Stromal cell of bone marrow (primary cell): Measurements from ENCODE around the gene EDN1.
"Not testable (repeated sequence)": the region's sequence is repeated elsewhere in the genome, so short reads cannot be mapped to it uniquely, and the experiment has no call there.

Experiments
- DNase-seq: peaks from one replicate; pipeline ENCODE4 v3.0.0-alpha.2; 2012; ENCODE audit warnings: low read depth

Gene EDN1

GRCh38 chr6:12294851-12295536 is 4.8 kb downstream of the EDN1 start:
- no peak for DNase-seq

GRCh38 chr6:12295558-12296254 is 5.5 kb downstream of the EDN1 start:
- no peak for DNase-seq

- peak; percentile 87 for DNase-seq
Measured at GRCh38 chr6:12296255-12296573, 6.1 kb downstream of the EDN1 start.

DNA sequence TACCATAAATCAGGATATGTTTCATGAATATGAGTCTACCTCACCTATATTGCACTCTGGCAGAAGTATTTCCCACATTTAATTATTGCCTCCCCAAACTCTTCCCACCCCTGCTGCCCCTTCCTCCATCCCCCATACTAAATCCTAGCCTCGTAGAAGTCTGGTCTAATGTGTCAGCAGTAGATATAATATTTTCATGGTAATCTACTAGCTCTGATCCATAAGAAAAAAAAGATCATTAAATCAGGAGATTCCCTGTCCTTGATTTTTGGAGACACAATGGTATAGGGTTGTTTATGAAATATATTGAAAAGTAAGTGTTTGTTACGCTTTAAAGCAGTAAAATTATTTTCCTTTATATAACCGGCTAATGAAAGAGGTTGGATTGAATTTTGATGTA is 6.4 kb downstream of the EDN1 start:
- DNase-seq, result no peak

- DNase-seq, result no peak
Measured at GRCh38 chr6:12297363-12298016, 7.3 kb downstream of the EDN1 start.

- DNase-seq, result no peak
Measured at GRCh38 chr6:12298017-12298978, 8.1 kb downstream of the EDN1 start.

DNA sequence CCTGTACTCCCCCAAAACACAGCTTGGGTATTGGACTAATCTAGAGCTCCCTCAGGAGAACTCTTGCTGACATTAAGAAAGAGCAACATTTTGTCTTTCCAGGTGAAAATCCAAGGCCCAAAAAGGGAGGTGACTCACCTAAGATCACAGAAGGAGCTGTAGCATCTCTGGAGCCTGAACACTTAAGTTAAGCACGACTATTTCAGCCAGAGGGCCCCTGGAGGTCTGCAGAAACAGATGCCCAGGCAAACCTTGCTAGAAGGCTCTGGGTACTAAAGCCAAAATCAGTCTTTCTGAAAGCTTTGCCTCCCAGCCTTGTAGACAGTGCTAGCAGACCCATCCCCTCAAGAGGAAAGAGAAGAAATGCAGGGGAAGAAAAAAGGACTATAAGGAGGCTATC is 8.8 kb downstream of the EDN1 start:
- DNase-seq, result no peak

- DNase-seq, result no peak
Measured at GRCh38 chr6:12301018-12301417, 10.9 kb downstream of the EDN1 start.

- no peak for DNase-seq
Measured at GRCh38 chr6:12304487-12304886, 14.3 kb downstream of the EDN1 start.

DNA sequence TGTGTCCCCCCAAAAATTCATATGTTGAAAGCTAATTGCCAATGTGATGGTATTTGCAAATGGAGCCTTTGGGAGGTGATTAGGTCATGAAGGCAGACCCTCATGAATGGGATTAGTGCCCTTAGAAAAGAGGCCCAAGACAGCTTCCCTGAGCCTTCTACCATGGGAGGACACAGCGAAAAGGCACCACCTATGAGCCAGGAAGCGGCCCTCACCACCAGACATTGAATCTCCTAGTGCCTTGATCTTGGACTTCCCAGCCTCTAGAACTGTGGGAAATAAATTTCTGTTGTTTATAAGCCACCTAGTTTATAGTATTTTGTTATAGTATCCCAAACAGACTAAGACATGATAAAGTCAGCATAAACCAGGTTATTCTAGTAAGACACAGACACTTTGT is 18.9 kb downstream of the EDN1 start:
- no peak for DNase-seq

DNA sequence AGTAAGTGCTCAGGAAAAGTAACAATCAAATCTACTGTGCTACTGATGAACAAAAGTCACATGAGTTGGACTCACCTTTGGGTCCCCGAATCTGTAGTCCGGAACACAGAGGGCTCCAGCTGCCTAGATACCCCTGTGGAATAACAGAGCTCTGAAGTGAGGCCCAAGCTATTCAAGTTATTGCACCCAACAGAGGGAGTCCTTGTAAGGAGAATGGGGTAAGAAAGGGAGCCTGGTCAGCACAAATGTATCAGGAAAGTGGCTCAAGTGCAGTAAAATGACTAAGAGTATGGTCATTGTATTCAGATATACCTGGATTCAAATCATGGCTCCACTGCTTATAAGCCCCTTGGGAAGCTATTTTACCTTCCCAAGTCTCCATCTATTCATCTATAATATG is 20.9 kb downstream of the EDN1 start:
- DNase-seq, result no peak

GRCh38 chr6:12312736-12313135 is 22.6 kb downstream of the EDN1 start:
- no peak for DNase-seq

DNA sequence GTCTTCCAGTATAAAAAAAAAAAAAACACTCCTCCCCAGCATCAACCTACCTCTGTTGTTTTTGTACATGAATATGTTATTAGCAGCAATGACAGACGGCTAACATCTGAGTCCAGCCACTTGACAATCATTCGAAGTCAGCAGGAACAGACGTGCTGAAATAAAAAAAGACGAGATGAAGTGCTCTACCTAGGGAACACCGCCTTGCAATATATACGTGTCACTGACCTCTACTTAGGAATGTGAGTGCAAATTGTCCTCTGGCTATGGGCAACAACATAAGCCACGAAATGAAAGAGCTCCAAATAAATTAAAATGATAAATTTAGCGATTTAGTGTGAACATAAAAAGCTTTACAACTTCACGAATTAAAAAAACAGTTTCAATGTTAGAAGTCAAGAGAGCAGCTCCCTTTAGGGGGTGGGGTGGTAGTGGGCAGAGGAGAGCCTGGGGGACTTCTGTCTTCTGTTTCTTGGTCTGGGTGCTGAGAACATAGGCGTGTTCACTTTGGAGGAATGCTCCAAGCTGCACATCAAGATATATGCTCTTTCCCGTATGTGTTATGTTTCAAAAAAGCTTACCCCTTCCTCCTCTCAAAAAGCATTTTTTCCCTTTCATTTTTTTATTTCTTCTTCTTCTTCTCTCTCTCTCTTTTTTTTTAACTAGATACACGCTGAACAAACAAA is 23.3 kb downstream of the EDN1 start:
- no peak for DNase-seq

- no peak for DNase-seq
Measured at GRCh38 chr6:12313992-12314589, 23.9 kb downstream of the EDN1 start.

DNA sequence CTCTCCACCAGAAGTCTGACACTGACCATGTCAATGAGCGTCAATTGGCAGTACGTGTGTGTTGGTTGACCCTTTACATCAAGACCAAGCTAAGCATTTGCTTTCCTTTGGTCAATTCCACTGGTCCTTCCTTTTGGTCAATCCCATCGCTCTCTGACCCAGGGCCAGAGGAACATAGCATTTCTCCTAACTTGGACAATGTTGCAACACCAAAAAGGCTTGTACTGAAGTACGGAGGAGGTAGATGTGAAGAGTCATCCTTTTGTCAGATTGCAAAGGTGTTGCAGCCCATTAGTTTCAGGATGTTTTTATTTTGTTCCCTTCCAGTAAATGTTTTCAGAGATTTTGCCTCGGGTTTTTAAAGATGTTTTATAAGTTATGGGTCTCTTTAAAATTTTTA is 24.6 kb downstream of the EDN1 start:
- no peak for DNase-seq

- no peak for DNase-seq
Measured at GRCh38 chr6:12315292-12316081, 25.3 kb downstream of the EDN1 start.

DNA sequence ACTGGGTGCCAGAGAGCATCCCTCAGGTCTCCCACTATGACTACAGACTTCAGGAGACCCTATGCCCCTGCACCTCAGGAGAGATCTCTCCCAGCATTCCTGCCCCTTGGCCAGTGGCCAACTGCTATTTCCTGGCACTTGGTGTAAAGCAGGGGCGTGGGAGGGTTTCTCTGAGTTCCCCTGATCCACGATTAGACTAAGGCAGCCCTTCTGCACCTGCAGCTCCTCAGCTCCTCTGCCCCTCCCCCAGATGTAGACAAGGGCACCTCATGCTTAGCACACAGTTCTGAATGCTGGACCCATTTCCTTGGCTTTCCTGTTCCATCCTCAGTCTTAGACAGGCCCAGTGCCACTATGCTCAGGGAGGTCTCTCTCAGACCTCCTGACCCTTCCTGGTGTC is 28.6 kb downstream of the EDN1 start:
- DNase-seq, result no peak

GRCh38 chr6:12320074-12320473 is 29.9 kb downstream of the EDN1 start:
- DNase-seq, result not testable (repeated sequence)

GRCh38 chr6:12324099-12324498 is 33.9 kb downstream of the EDN1 start:
- no peak for DNase-seq

- no peak for DNase-seq
Measured at GRCh38 chr6:12324748-12325147, 34.6 kb downstream of the EDN1 start.

DNA sequence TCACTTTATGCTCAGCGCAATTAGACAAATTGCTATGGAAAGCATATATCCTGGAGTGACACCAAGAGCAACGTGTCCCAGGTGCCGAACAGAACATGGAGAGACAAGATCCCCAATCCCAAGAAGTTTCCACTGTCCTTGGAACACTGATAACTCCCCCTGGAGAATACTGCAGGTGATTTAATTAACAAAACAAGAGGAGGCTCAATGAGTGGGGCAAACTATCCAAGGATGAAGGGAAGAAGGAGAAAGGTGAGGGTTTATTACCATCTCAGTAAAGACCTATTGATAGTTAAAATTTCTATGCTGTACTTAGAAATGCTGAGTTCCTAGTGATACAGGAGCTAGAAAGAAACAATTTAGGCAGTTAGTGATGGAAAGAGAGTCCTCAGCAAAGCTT is 35.7 kb downstream of the EDN1 start:
- no peak for DNase-seq
